ENCODE measurements around the gene KHDC1.
"Not testable (repeated sequence)": the region's sequence is repeated elsewhere in the genome, so short reads cannot be mapped to it uniquely, and the experiment has no call there.

- not testable (repeated sequence) for TF ChIP-seq CTCF, POLR2A (IDR thresholded peaks at IDR 0.05)
Measured at GRCh38 chr6:73233971-73234370, 29.0 kb downstream of the KHDC1 start.

Measured in esophagus squamous epithelium (tissue), 4 donors.